GM18511 (cell line): Measurements from ENCODE around the gene IL22RA2.
"Not testable (repeated sequence)": the region's sequence is repeated elsewhere in the genome, so short reads cannot be mapped to it uniquely, and the experiment has no call there.

Source experiments
- ATAC-seq: cut with Tn5 transposase; IDR thresholded peaks from one replicate; pipeline ENCODE4 v1.9.1; 2021; ENCODE audit warnings: mild to moderate bottlenecking, moderate library complexity; ENCODE audit not compliant: unreplicated experiment

IL22RA2 gene

GRCh38 chr6:137173501-137173900 lies at the start of gene IL22RA2:
Gene IL22RA2 (minus strand): TSS chr6:137173644. CDS start chr6:137161749, 11,895 bp downstream.
- ATAC-seq: no peak

GRCh38 chr6:137222381-137222780 lies 48.9 kb upstream of the IL22RA2 start:
- no peak for ATAC-seq

DNA sequence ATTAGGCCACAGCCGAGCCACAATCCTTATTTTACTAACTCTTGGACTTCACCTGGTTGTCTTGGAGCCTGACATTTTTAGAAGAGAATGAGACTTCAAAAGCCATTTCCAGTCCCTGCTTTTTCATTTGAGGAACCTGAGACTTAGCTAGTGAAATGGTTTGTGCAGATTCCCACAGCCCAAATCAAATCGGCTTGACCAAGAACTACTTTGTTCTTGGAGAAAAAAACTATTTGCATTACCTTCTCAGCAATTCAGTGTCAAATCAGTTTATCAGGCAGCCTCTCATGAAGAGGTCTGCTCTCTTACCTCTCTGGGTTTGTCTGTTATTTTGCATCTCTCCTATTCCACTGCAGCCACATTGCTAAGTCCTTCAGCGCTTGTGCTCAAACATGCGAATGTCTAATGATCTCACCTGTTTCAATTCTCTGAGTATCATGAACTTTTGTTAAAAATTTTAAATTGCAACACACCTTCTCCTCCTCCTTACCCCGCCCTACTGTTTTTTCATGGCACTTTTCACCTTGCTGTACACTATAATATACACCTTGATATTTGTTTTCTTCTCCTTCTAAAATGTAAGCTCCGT lies 46.3 kb upstream of the IL22RA2 start:
- ATAC-seq: peak; percentile 15

DNA sequence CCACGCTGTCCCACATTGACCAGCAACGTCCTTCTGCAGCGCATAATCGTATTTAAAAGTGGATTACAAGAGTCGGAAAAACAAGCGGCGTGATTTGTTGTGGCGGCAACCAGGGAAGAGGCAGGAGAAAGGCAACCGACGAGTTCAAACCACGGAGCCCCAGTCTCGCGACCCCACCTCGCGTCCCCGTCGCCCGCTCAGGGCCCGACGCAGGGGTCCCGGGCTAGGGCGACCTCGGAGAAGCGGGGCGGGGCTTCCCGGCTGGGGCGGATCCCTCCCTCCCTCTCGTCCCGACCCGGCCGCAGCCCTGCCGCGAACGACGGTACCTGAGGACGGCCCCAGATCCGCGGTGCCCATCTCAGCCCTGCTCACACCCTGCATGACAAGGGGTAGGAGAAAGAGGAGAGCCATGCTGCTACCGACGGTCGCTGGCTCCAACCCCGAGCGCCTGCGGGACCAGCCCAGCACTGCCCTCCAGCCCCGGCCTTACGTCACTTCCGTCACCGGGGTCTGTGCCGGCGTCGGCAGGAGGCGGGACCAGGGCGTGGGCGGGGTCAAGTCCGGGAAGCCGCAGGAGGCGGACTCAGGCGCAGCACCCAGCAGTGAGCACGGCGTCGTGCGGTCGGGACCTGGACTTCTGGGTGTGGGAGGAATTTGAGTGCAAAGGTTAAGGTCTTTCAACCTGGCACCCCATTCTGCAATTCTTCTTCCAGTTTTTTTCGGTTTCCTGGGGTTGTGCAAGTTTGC lies 45.6 kb upstream of the IL22RA2 start, which contains the start of gene IFNGR1:
Gene IFNGR1 (minus strand): TSS at position 469 of the 747 bp plus-strand sequence. CDS start 58 bp downstream, at position 411.
- peak; percentile 91 for ATAC-seq

GRCh38 chr6:137218473-137218916 lies 45.1 kb upstream of the IL22RA2 start:
- ATAC-seq: peak; percentile 52

- peak; percentile 22 for ATAC-seq
These were observed 44.5 kb upstream of the IL22RA2 start for GRCh38 chr6:137217801-137218472.

- ATAC-seq: no peak
These were observed 43.6 kb upstream of the IL22RA2 start for GRCh38 chr6:137216875-137217553.

GRCh38 chr6:137216106-137216505 lies 42.7 kb upstream of the IL22RA2 start:
- ATAC-seq: no peak

- not testable (repeated sequence) for ATAC-seq
These were observed 42.2 kb upstream of the IL22RA2 start for GRCh38 chr6:137215630-137216029.

- no peak for ATAC-seq
These were observed 41.5 kb upstream of the IL22RA2 start for GRCh38 chr6:137214931-137215330.

- ATAC-seq: no peak
These were observed 40.4 kb upstream of the IL22RA2 start for GRCh38 chr6:137213813-137214212.

DNA sequence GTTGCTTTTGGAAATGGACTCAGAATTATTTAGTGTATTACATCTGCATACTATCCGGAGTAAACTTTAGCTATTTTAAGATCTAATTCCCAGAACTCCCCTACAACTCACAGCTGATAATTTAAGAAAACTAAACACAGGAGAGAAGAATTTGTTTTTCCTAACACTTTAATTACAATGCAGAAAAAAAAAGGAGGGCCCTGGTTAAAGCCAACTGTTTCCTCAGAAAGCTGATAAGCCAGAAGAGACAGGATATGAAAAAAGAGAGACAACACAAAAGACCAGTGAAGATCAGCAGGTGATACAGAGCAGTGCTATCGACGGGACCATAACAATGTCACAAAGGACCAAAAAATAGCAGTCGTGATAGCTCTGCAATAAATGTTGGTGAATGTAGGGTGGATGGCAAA lies 39.9 kb upstream of the IL22RA2 start:
- ATAC-seq: no peak

- no peak for ATAC-seq
These were observed 38.5 kb upstream of the IL22RA2 start for GRCh38 chr6:137211910-137212309.

GRCh38 chr6:137210903-137211302 lies 37.5 kb upstream of the IL22RA2 start:
- no peak for ATAC-seq

DNA sequence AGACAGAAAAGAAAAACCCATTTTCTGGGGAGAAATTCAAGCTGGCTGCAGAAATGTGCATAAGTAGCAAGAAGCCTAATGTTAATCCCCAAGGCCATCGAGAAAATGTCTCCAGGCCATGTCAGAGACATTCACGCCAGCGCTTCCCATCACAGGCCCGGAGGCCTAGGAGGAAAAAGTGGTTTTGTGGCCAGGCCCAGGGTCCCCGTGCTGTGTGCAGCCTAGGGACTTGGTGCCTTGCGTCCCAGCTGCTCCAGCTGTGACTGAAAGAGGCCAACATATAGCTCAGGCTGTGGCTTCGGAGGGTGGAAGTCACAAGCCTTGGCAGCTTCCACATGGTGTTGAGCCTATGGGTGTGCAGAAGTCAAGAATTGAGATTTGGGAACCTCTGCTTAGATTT lies 34.8 kb upstream of the IL22RA2 start:
- no peak for ATAC-seq

- ATAC-seq: not testable (repeated sequence)
These were observed 34.0 kb upstream of the IL22RA2 start for GRCh38 chr6:137207457-137207856.

- ATAC-seq: no peak
These were observed 33.1 kb upstream of the IL22RA2 start for GRCh38 chr6:137206577-137206976.

GRCh38 chr6:137203256-137203655 lies 29.8 kb upstream of the IL22RA2 start:
- no peak for ATAC-seq

DNA sequence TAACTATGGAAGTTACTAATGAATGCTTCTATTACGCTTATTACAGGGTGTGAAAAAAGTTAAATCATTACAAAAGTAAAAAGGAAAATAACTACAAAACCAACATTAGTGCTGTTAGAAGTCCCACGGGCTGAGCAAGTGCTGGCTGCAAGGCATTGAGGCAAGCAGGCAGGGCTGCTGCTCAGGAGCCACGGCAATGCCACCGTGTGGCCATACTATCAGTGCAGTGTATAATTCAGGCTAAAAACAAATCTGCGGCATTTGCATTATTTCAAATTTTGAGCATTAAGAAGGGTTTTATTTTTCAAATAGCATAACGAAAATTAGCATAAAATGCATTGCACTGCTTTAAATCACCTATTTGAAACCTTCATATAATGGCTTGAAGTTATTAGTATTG lies 28.6 kb upstream of the IL22RA2 start:
- ATAC-seq: peak; percentile 49

DNA sequence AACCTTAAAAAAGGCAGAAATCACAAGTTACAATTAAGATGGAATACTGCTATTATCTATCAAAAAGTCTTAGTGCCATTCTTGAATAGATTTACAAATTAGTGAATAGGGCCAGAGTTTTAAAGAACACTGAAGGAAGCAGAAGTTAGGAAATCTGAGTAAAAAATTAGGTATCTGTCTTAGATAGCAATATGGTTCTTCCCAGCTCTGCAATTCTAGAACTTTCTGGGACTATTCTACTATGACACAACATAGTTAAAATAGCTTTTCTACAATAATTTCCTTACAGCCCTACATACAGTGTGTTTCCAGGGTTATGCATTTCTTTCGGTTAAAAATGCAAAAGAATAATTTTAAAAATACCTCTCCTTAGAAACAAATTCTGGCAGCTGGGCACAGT lies 27.6 kb upstream of the IL22RA2 start:
- no peak for ATAC-seq

DNA sequence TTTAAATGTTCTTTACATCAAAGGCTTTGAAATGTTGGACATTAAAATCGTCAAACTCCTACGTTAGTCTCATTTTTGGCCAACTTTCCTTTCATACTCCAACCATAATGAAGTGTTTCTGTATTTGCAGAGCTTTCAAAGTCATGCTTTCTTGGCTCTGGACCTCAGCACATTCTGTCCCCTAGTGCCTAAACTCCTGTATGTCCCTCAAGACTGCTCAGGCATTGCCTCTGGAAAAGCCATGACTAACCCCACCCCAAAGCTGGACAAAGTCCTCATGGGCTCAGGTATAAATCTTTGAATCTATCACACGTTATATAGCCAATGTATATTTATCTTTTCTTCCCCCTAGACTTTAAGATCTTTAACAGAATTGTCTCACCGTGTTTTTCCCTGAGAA lies 26.8 kb upstream of the IL22RA2 start:
- ATAC-seq: no peak
